ENCODE results near the gene MARK3. TPM values are rescaled to one million over a fixed set of nuclear protein-coding genes. Genes with fewer than 3 reads are reported as not detected.
A peak's percentile ranks its signal among the peaks of the same experiment; 100 is the strongest.

The MARK3 gene
- 147 TPM for total RNA-seq
- polyA plus RNA-seq: 10 to 100 TPM; 33.5 to 41.6 (median 36.1) TPM

DNA sequence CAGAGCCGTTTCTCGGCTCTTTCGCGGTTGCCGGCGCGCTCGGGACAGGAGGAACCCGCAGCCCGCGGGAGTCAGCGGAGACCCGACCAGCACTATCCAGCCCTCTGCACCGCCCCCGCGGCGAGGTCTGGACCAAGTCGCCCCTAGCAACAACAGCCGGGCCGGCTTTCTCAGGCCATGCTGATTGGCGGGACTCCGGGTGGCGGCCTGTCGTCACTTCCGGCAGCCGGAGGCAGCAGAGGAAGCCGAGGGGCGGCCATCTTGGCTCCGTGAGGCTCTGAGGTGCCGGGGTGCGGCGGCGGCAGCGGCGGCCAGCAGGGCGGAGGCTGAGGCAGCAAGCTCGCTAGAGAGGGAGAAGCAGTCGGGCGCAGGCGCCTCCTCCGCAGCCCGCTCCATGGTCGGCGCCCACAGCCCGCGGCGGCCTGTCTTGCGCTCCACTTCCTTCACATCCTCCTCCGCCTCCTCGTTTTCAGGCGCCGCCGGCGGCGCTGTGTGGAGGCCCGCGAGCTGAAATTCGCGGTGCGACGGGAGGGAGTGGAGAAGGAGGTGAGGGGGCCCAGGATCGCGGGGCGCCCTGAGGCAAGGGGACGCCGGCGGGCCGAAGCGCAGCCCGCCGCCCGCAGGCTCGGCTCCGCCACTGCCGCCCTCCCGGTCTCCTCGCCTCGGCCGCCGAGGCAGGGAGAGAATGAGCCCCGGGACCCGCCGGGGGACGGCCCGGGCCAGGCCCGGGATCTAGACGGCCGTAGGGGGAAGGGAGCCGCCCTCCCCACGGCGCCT lies at the start of gene MARK3:
TSS of gene MARK3 (plus strand) at position 264 of the 777 bp plus-strand sequence. CDS start 615 bp downstream, outside the sequence.
- peaks cover 41% of the 10 kb centered on the region for H3K4me1 ChIP-seq (ENCODE audit: control insufficient read depth, insufficient read depth, low read length, poor library complexity, severe bottlenecking)
- peak within 1 kb of the TSS; percentile 94 to 99 (median 98) for H3K4me3 Mint-ChIP-seq
- peak within 1 kb of the TSS; percentile 98 for H3K4me3 ChIP-seq (ENCODE audit: low read depth, low read length)
- no peaks in the 10 kb centered on the region for H3K36me3 ChIP-seq (ENCODE audit: control insufficient read depth, insufficient read depth, low read length)
- peak within 1 kb of the TSS; percentile 95 to 98 (median 96) for H3K27ac Mint-ChIP-seq
- ATAC-seq (ENCODE audit: low read depth in 2 of 2): peak; percentile 92
- H3K9me3 ChIP-seq (ENCODE audit: control insufficient read depth in 2 of 2, low read length in 2 of 2): no peaks in the 10 kb centered on the region
- H3K4me1 Mint-ChIP-seq: peaks cover 13 to 40% (median 28%) of the 10 kb centered on the region in 4 donors
- peaks cover 13% of the 10 kb centered on the region for H3K27me3 Mint-ChIP-seq
- H3K27me3 ChIP-seq (ENCODE audit: control insufficient read depth, insufficient read depth, low read length): no peaks in the 10 kb centered on the region
- H3K9me3 Mint-ChIP-seq: peaks cover 0 to 3% (median 0%) of the 10 kb centered on the region in 7 donors
- H3K27ac ChIP-seq (ENCODE audit: insufficient read depth, low read length, poor library complexity, severe bottlenecking): peak within 1 kb of the TSS; percentile 92
- peak; percentile 96 to 97 (median 97) for DNase-seq
- no peaks in the 10 kb centered on the region for H3K36me3 Mint-ChIP-seq

DNA sequence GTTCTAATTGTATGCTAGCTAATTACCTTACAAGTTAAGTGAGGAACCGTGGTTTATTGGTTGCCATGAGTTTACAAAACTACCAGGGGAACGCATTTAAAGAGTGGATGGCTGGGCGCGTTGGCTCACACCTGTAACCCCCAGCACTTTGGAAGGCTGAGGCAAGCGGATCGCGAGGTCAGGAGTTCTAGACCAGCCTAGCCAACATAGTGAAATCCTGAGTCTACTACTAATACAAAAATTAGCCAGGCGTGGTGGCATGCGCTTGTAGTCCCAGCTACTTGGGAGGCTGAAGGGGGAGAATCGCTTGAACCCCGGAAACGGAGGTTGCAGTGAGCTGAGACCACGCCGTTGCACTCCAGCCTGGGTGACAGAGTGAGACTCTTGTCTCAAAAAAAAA lies 49.0 kb upstream of the MARK3 start:
- H3K4me1 Mint-ChIP-seq: peaks cover 32 to 70% (median 50%) of the 10 kb centered on the region in 4 donors
- DNase-seq: no peak

DNA sequence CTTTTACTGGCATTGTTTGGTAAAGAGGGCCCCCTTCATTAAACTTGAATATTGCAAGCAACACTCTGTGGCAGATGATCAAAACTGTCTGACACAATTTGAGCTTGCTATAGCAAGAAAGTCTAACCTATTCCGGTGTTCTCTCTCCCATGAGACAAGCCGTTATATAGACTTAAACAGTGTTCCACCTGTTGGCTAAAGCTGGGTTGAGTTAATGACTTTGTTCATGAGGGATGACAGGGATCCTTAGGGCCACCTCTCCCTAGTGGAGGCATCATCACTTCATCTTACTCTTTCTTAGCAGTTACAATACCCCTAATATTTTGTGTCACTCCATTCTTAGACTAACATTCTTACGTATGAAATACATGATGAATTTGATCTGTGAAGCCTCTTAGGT lies 47.4 kb upstream of the MARK3 start:
- Mint-ChIP-seq H3K36me3 (peaks cover 65% of the 10 kb centered on the region), H3K27me3 (peaks cover 10% of the 10 kb centered on the region), H3K4me1 (peaks cover 42 to 76% (median 59%) of the 10 kb centered on the region in 4 donors), H3K4me3 (peak overlapping the region in 2 of 4 donors; percentile 7 to 100), H3K9me3 (peaks cover 0 to 2% (median 0%) of the 10 kb centered on the region in 7 donors), H3K27ac (peak overlapping the region in 2 of 3 donors; percentile 4 to 80)
- no peak overlapping the region for H3K4me3 ChIP-seq (ENCODE audit: low read depth, low read length)
- DNase-seq (no peak), ATAC-seq (ENCODE audit: low read depth in 2 of 2) (no peak)
- no peaks in the 10 kb centered on the region for H3K27me3 ChIP-seq (ENCODE audit: control insufficient read depth, insufficient read depth, low read length)
- H3K36me3 ChIP-seq (ENCODE audit: control insufficient read depth, insufficient read depth, low read length): peaks cover 75% of the 10 kb centered on the region
- H3K4me1 ChIP-seq (ENCODE audit: control insufficient read depth, insufficient read depth, low read length, poor library complexity, severe bottlenecking): peaks cover 37% of the 10 kb centered on the region
- peak overlapping the region; percentile 39 for H3K27ac ChIP-seq (ENCODE audit: insufficient read depth, low read length, poor library complexity, severe bottlenecking)
- no peaks in the 10 kb centered on the region for H3K9me3 ChIP-seq (ENCODE audit: control insufficient read depth in 2 of 2, low read length in 2 of 2)

More for the DNA sequence above, 49.0 kb upstream of the MARK3 start:
- Mint-ChIP-seq H3K27me3 (peaks cover 10% of the 10 kb centered on the region), H3K4me3 (peak overlapping the region; percentile 92 to 100 (median 96)), H3K36me3 (peaks cover 50% of the 10 kb centered on the region), H3K27ac (peak overlapping the region; percentile 14 to 96 (median 76)), H3K9me3 (peaks cover 0 to 2% (median 0%) of the 10 kb centered on the region in 7 donors)
- peaks cover 37% of the 10 kb centered on the region for H3K4me1 ChIP-seq (ENCODE audit: control insufficient read depth, insufficient read depth, low read length, poor library complexity, severe bottlenecking)
- H3K27me3 ChIP-seq (ENCODE audit: control insufficient read depth, insufficient read depth, low read length): no peaks in the 10 kb centered on the region
- H3K4me3 ChIP-seq (ENCODE audit: low read depth, low read length): peak overlapping the region; percentile 95
- H3K36me3 ChIP-seq (ENCODE audit: control insufficient read depth, insufficient read depth, low read length): peaks cover 59% of the 10 kb centered on the region
- ATAC-seq (ENCODE audit: low read depth in 2 of 2): no peak
- H3K9me3 ChIP-seq (ENCODE audit: control insufficient read depth in 2 of 2, low read length in 2 of 2): no peaks in the 10 kb centered on the region
- peak overlapping the region; percentile 98 for H3K27ac ChIP-seq (ENCODE audit: insufficient read depth, low read length, poor library complexity, severe bottlenecking)

DNA sequence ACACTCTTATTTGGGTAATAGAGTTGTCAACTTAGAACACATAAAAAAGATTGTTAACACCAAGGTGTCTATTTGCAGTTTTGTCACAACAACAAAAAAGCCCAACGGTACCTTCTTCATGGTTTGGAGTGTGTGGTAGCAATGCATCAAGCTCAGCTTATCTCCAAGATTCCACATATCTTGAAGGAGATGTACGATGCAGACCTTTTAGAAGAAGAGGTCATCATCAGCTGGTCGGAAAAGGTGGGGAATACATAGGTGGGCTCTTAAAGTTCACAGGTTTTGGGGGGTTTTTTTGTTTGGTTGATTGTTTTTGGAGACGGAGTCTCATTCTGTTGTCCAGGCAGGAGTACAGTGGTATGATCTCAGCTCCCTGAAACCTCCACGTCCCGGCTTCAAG lies 45.7 kb upstream of the MARK3 start:
- ATAC-seq (ENCODE audit: low read depth in 2 of 2) (no peak), DNase-seq (no peak)
- peaks cover 52 to 73% (median 64%) of the 10 kb centered on the region in 4 donors for H3K4me1 Mint-ChIP-seq
- H3K4me3 Mint-ChIP-seq: peak overlapping the region in 1 of 4 donors; percentile 47
- peaks cover 4% of the 10 kb centered on the region for H3K27me3 Mint-ChIP-seq
- Histone ChIP-seq H3K4me3 (ENCODE audit: low read depth, low read length) (no peak overlapping the region), H3K36me3 (ENCODE audit: control insufficient read depth, insufficient read depth, low read length) (peaks cover 93% of the 10 kb centered on the region), H3K9me3 (ENCODE audit: control insufficient read depth in 2 of 2, low read length in 2 of 2) (no peaks in the 10 kb centered on the region), H3K4me1 (ENCODE audit: control insufficient read depth, insufficient read depth, low read length, poor library complexity, severe bottlenecking) (peaks cover 30% of the 10 kb centered on the region), H3K27ac (ENCODE audit: insufficient read depth, low read length, poor library complexity, severe bottlenecking) (no peak overlapping the region), H3K27me3 (ENCODE audit: control insufficient read depth, insufficient read depth, low read length) (no peaks in the 10 kb centered on the region)
- H3K9me3 Mint-ChIP-seq: no peaks in the 10 kb centered on the region
- H3K36me3 Mint-ChIP-seq: peaks cover 78% of the 10 kb centered on the region
- peak overlapping the region in 2 of 3 donors; percentile 26 to 66 for H3K27ac Mint-ChIP-seq

DNA sequence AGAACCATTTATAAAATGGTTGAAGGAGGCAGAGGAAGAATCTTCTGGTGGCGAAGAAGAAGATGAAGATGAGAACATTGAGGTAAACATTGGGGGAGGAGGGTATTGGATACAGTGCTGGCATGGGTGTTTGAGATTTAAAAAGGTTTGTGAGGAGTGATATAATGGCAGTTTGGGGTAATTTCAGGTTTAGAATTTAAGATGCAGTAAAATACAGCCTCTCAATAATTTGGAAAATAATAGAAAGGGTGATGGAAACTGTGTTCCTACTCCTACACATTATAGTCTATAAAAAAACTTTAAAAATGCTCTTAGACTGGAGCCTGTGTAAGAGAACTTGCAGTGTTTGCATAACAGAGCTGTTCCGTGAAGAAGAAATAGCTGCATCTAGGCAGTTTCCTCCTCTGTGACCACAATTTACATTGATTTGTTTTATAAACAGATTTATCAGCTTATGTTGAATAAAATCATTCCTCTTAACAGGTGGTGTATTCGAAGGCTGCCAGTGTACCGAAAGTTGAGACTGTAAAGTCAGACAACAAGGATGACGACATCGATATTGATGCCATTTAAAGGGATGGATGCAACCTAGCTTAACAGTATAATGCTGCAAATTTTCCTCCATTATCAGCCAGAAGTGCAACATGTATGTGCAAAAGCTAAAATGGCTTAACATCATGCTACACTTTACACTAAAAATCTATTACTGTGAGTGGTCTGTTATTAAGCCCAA lies 44.6 kb upstream of the MARK3 start:
- Histone ChIP-seq H3K27ac (ENCODE audit: insufficient read depth, low read length, poor library complexity, severe bottlenecking) (no peak overlapping the region), H3K4me1 (ENCODE audit: control insufficient read depth, insufficient read depth, low read length, poor library complexity, severe bottlenecking) (peaks cover 24% of the 10 kb centered on the region), H3K4me3 (ENCODE audit: low read depth, low read length) (no peak overlapping the region), H3K27me3 (ENCODE audit: control insufficient read depth, insufficient read depth, low read length) (no peaks in the 10 kb centered on the region), H3K9me3 (ENCODE audit: control insufficient read depth in 2 of 2, low read length in 2 of 2) (no peaks in the 10 kb centered on the region), H3K36me3 (ENCODE audit: control insufficient read depth, insufficient read depth, low read length) (peaks cover 91% of the 10 kb centered on the region)
- ATAC-seq (ENCODE audit: low read depth in 2 of 2) (no peak), DNase-seq (no peak)
- H3K9me3 Mint-ChIP-seq: no peaks in the 10 kb centered on the region
- H3K36me3 Mint-ChIP-seq: peaks cover 77% of the 10 kb centered on the region
- H3K27ac Mint-ChIP-seq: peak overlapping the region in 1 of 3 donors; percentile 93
- H3K27me3 Mint-ChIP-seq: peaks cover 4% of the 10 kb centered on the region
- H3K4me3 Mint-ChIP-seq: peak overlapping the region in 3 of 4 donors; percentile 33 to 61 (median 47)
- H3K4me1 Mint-ChIP-seq: peaks cover 48 to 68% (median 60%) of the 10 kb centered on the region in 4 donors

DNA sequence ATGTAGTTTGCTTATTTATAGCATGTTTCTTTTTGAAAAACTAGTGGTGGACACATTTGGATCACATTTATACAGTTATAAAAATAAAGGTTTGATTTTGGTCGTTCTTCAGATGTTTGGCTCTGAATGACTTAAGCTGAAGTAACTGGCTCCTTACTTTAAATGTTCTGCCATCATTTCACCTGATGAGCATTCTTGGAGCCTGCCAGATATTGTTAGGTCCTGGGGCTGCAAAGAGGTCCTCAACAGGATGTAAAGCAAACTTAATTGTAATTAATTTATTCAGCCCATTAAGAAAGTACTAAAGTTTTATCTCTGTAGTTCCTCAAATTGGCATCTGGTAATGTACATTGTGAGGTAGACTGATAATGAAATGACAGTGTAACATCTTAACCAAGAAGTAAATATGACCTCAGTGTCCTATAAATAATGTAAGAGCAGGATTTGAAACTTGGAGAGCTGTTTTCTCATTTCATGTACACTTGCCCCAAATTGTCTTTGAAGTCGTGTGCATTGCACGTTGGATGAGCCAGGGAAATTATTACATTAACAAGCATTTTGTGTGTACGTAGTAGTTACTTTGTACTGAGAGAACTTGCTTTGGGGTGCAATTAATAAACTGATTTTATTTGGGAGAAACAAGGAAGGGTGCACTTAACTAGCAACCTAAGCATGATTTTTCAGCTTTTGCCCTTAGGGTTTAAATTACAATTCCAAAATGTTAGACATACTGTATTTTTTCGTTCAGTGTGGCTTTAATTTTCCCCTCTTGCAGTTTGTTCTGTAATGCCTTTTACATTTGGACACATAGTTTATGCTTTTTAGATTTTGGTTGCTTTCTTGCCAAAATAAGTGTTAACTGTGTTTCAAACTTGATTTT lies 43.7 kb upstream of the MARK3 start:
- no peak overlapping the region for H3K27ac Mint-ChIP-seq
- H3K4me3 Mint-ChIP-seq: peak overlapping the region in 1 of 4 donors; percentile 33
- Histone ChIP-seq H3K36me3 (ENCODE audit: control insufficient read depth, insufficient read depth, low read length) (peaks cover 83% of the 10 kb centered on the region), H3K9me3 (ENCODE audit: control insufficient read depth in 2 of 2, low read length in 2 of 2) (no peaks in the 10 kb centered on the region), H3K27me3 (ENCODE audit: control insufficient read depth, insufficient read depth, low read length) (no peaks in the 10 kb centered on the region), H3K27ac (ENCODE audit: insufficient read depth, low read length, poor library complexity, severe bottlenecking) (no peak overlapping the region), H3K4me3 (ENCODE audit: low read depth, low read length) (no peak overlapping the region), H3K4me1 (ENCODE audit: control insufficient read depth, insufficient read depth, low read length, poor library complexity, severe bottlenecking) (peaks cover 16% of the 10 kb centered on the region)
- DNase-seq (no peak), ATAC-seq (ENCODE audit: low read depth in 2 of 2) (no peak)
- H3K4me1 Mint-ChIP-seq: peaks cover 42 to 62% (median 54%) of the 10 kb centered on the region in 4 donors
- H3K9me3 Mint-ChIP-seq: no peaks in the 10 kb centered on the region
- no peaks in the 10 kb centered on the region for H3K27me3 Mint-ChIP-seq
- H3K36me3 Mint-ChIP-seq: peaks cover 70% of the 10 kb centered on the region

Data from CD4-positive, CD25-positive, alpha-beta regulatory T cell (primary cell).